Pons (tissue), 1 donor: Measurements from ENCODE around the gene UBE2B.
"Not testable (repeated sequence)": the region's sequence is repeated elsewhere in the genome, so short reads cannot be mapped to it uniquely, and the experiment has no call there.

Experiments used
- DNase-seq: peaks from one replicate; pipeline ENCODE4 v3.0.0-alpha.2; 2016; ENCODE audit warnings: low spot score

Gene UBE2B

DNA sequence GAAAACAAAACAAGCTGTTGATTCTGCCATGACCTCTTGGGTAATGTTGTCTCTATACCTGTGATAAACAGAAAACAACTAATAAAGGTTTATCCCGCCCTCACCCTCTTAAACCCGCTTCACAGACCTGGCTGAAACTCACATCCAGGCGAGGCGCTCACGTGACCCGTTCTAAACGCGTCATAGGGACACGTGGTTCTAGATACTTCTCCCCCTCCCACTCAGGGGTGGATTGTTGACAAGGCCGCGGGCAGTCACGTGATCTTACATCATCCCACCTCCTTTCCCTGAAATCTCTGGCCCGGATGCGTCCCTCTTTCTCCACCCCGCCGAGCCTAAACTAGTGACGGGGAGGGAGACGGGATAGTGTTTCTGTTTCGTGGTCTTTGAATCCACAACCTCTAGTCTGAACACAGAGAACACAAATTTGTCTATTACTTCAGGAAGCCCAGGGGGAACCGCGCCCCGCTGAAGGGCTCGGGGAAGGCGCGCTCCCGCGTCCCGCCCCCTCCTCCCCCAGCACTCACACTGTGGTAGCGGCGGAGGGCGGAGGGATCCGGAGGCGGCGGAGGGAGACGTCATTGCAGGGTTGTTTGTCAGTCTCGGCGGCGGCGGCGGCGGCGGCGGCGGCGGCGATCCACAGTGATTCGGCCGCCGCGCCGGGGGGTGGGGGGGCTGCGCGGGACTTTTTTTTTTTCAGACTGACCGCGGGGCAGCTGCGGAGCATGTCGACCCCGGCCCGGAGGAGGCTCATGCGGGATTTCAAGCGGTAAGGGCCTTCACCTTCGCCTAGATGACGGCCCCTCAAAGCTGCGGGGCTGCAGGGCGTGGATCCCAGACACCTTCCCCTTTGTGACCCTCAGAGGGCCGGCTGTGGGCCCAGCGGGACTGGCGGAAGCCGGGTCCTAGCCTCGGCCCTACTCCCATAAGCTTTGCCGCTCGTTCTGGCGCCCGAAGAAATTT, at the start of gene UBE2B:
Gene UBE2B, plus strand, starts transcription at position 699 of the 963 bp plus-strand sequence. Its CDS starts 27 bp downstream, at position 726.
- peak; percentile 100 for DNase-seq

- no peak for DNase-seq
These were observed 44.0 kb upstream of the UBE2B start for GRCh38 chr5:134327327-134327726.

DNA sequence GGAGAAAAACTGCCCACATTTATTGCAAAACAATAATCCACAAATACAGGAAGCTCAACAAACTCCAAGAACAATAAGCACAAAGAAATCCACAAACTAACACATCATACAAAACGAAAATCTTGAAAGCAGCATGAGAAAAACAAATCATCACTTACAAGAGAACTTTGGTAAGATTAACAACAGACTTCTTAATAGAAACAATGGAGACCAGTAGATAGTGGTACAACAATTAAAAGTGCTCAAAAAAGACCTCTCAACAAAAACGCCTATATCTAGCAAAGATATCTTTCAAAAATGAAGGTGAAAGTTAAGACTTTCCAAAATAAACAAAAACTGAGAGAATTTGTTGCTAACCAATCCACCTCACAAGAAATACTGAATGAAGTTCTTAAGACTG, 42.8 kb upstream of the UBE2B start:
- DNase-seq, result no peak

DNA sequence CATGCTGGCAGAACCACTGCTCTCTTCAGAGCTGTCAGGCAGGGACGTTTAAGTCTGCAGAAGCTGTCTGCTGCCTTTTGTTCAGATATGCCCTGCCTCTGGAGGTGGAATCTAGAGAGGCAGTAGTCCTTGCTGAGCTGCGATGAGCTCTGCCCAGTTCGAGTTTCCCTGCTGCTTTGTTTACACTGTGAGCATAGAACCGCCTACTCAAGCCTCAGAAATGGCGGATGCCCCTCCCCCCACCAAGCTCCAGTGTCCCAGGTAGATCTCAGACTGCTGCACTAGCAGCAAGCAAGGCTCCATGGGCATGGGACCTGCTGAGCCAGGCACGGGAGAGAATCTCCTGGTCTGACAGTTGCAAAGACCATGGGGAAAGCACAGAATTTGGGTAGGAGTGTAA, 34.5 kb upstream of the UBE2B start:
- not testable (repeated sequence) for DNase-seq

DNA sequence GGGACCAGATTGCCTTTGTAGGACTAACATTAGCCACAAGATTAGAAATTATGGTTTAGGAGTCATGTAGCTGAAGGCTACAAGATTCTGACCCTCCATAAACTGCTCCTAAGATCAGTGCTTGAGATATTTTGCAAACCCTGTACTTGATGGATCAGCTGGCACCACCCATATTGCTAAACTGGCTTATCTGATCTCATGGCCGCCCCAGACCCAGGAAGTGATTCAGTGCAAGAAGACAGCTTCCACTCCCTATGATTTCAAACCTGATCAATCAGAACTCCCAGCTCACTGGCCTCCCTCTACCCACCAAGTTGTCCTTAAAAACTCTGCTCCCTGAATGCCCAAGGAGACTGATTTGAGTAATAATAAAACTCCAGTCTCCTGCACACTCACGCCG, 27.9 kb upstream of the UBE2B start:
- not testable (repeated sequence) for DNase-seq

- not testable (repeated sequence) for DNase-seq
These were observed 25.9 kb upstream of the UBE2B start for GRCh38 chr5:134345476-134345875.

DNA sequence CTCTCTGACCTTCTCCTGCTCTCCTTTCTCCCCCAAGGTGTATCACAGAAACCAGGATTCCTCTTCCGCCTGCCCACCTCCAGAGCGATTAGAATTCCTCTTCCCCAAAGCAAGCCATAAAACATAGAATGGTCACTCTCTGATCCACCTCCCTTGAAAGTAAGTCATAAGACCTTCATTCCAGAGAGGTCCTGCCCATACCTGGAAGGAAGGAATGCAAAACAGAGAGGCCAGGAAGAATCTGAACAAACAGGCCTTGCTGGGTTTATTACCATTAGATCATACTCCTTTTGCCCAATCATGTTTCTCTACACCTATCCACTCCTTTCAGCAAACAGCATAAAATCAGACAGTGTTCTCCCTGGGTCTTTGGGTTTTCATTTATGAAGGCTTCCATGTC, 25.4 kb upstream of the UBE2B start:
- DNase-seq, result no peak

- DNase-seq, result no peak
These were observed 21.9 kb upstream of the UBE2B start for GRCh38 chr5:134349463-134349862.

GRCh38 chr5:134355681-134356080, 15.7 kb upstream of the UBE2B start:
- DNase-seq, result no peak

DNA sequence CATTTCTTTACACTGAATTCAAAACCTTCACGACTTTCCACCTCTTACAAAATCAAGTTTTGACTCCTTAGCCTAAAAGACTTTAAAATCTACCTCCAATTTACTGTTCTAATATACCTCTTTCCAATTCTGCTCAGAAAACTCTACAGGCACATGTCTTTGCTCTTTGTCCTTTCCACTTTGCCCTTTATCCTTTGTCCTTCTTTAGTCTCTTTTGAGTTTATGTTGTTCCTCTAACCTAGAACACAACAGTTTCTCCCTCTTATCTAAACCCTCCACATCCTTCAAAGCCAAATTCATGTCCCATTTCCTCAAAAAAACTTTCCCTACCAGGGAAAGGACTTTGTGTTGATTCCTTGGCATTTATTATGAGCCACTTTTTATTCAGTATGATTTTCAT, 5.8 kb upstream of the UBE2B start:
- DNase-seq, result no peak

GRCh38 chr5:134370311-134370870, 978 bp upstream of the UBE2B start:
- DNase-seq, result no peak

DNA sequence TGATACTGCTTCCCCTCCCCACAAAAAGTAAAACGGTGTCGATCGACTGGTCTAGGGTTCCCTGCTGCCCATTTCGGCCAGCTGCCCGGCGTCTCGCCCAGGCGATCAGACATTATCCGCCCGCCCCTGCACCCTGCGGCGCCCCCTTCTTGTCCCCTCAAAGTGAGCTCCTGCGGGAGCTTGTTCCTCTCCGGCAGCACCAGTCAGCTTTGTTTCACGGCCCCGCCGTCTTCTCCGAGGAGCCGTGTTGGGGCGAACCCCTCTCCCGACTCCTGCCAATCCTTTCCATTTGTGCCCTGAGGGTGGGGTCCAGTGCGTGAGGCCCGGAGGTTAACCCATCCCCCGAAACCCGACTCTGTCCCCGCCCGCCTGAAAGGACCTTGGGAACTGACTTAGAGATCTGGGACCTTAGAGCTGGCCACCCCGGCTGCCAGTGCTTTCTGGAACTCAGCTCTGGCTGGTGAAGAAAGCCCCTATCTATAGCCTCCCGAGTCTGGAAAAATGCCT, 518 bp downstream of the UBE2B start:
- DNase-seq, result peak; percentile 34

DNA sequence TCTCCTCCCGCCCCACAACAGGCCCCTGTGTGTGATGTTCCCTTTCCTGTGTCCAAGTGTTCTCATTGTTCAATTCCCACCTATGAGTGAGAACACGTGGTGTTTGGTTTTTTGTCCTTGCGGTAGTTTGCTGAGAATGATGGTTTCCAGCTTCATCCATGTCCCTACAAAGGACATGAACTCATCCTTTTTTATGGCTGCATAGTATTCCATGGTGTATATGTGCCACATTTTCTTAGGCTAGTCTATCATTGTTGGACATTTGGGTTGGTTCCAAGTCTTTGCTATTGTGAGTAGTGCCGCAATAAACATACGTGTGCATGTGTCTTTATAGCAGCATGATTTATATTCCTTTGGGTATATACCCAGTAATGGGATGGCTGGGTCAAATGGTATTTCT, 2.3 kb downstream of the UBE2B start:
- DNase-seq, result not testable (repeated sequence)

- no peak for DNase-seq
These were observed 2.9 kb downstream of the UBE2B start for GRCh38 chr5:134374232-134374631.

- no peak for DNase-seq
These were observed 9.0 kb downstream of the UBE2B start for GRCh38 chr5:134380346-134380745.

DNA sequence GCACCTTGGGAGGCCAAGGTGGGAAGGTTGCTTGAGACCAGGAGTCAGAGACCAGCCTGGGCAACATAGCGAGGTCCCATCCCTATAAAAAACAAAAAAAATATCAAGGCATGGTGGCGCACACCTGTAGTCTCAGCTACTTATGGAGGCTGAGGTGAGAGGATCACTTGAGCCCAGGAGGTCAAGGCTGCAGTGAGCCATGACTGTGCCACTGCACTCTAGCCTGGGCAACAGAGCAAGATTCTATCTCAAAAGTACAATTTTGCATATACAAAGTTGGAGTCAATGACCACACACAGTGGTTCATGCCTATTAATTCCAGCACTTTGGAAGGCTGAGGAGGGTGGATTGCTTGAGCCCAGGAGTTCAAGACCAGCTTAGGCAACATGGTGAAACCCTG, 10.8 kb downstream of the UBE2B start:
- not testable (repeated sequence) for DNase-seq

DNA sequence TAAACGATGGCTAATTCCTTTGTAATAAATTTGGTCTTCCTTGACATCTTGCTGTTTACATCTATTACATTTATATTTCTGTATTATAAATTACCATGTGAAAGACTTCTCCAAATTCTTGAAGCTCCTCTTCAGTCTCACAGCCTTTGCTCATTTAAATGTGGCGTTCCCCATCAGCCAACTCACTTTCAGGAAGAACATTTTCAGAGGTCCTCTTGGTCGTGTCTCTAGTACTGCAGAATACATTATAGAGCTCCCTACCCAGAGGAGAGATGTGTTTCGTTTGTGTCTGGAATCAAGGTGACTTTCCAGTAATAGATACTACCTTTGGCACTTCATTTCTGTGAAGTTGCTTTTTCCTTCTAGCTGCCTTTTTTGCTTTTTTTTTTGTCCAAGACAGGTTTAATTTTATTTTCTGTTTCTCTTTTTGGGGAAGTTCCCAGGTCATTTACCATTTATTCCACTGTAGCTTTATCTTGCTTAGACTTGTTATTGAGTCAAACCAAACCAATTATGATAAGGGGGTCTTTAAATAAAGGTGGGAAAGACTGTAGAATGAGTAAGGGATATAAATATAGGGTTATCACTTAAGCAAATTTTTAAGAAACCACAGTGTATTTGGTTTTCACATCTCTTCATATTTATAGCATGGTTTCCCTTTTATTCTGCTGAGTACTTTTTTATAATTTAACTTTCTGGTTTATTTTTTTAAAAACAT, 12.8 kb downstream of the UBE2B start:
- no peak for DNase-seq

GRCh38 chr5:134387443-134387842, 16.1 kb downstream of the UBE2B start:
- DNase-seq, result no peak

GRCh38 chr5:134392301-134392700, 20.9 kb downstream of the UBE2B start:
- DNase-seq, result no peak

GRCh38 chr5:134394932-134395331, 23.6 kb downstream of the UBE2B start:
- no peak for DNase-seq

DNA sequence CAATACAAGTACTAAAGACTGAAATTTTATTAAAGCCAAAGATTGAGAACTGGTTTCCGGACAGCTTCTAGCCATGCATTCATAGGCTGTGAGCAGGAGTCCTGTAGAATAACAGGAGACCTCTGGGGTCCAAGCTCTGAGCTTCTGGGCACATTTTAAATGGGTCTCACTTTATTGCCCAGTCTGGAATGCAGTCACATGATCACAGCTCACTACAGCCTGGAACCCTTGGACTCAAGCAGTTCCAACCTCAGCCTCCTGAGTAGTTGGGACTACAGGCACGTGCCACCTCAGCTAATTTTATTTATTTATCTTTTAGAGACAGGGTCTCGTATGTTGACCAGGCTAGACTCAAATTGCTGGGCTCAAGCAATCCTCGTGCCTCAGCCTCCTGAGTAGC, 24.9 kb downstream of the UBE2B start:
- no peak for DNase-seq

DNA sequence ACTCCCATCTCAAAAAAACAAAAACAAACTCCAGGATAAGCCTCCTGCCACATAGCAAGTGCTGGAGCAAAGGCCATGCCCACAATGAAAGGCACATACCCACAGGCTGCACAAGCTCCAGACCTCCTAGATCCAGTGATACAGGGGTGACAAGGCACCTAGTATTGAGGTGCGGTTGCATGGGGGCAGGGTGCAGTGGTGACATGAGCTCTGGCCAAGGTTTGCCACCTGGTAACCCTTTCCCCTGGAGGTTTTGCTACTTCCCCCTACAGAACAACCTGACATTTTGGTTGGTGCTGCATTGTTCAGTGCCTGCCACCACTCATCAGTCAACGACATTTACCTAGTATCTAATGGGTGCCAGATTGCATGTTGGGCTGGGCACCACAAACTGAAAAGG, 25.8 kb downstream of the UBE2B start:
- no peak for DNase-seq
